ENCODE results near the gene SULF2.

The SULF2 gene

DNA sequence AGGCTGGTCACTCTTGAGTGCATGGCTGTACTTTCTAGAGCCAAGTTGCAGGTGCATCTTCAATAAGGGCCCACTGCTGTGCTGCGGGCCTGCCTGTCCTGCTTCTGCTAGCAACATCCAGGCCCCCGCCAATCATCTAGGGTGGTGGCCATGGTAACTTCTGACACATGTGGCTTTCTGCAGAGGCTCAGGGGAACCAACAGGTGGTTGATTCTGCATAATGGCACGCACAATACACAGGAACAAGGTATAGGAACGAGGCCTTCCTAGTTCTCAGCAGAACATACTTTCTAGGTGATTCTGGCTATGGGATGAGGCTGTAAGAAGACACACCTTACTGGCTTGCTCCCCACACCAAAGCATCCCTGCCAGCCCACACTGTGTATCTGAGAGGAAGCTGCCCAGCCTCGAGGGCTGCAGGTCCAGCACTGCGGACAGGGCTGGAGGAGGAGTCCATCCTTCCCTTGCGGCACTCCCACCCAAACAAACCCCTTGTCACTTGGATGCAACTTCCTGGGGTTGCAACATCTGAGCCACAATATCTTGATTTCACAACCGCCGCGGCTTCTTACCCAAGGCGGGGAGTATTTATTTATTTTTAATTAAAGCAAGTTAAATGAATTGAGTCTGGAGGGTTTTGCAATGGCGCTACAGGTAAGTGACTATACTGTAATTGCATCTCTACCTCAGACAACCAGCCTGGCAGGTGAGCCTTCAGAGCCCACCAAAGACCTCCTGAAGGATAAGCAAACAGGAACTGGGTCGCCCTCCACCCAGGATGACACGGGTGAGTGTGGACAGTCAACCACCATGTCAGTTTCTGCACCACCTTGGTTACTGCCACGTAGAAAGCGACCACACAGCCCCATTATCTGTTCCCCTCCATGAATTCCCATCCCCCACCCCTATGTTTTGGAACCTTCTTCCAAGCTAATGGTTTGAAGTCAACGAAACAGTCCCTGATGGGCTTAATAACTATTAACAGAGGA, 49.6 kb downstream of the SULF2 start:
- TF ChIP-seq FOXM1 (IDR thresholded peaks at IDR 0.05; ENCODE audit: borderline replicate concordance) (no peak), HDGF (IDR thresholded peaks at IDR 0.05; ENCODE audit: borderline replicate concordance) (no peak), CTBP1 (IDR thresholded peaks at IDR 0.05; ENCODE audit: borderline replicate concordance) (no peak), ELF4 (IDR thresholded peaks at IDR 0.05) (no peak), SP1 (IDR thresholded peaks at IDR 0.05) (no peak), TARDBP (IDR thresholded peaks at IDR 0.05) (no peak), ZNF384 (IDR thresholded peaks at IDR 0.05) (no peak), NFRKB (IDR thresholded peaks at IDR 0.05) (no peak), SUZ12 (IDR thresholded peaks at IDR 0.05) (no peak), L3MBTL2 (conservative IDR thresholded peaks at IDR 0.05) (no peak)
- TF ChIP-seq, protein P1, sequence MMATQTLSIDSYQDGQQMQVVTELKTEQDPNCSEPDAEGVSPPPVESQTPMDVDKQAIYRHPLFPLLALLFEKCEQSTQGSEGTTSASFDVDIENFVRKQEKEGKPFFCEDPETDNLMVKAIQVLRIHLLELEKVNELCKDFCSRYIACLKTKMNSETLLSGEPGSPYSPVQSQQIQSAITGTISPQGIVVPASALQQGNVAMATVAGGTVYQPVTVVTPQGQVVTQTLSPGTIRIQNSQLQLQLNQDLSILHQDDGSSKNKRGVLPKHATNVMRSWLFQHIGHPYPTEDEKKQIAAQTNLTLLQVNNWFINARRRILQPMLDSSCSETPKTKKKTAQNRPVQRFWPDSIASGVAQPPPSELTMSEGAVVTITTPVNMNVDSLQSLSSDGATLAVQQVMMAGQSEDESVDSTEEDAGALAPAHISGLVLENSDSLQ (IDR thresholded peaks at IDR 0.05) = no peak
- no peak for DNase-seq (ENCODE audit: extremely low spot score)
- ChIA-PET POLR2A (no interaction called here), CTCF (no interaction called here)

DNA sequence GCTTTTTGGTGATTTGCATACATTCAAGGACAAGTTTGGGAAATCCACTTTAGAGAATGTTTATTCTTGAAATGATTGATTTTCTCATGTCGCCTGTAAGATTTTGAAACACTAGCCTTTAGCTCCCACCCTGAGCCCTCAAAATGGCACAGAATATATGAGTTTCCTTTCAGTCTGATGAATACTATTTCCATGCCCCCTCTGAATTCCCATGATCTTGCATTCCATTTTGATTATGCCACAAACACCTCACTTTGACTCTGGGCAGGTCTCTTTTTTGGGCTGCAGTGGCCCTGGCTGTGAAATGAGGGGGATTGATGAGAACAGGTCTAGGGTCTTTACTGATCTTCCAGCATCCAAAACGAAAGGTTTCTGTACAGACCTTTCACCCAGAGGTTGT, 50.4 kb downstream of the SULF2 start:
- ChIA-PET CTCF (no interaction called here), POLR2A (no interaction called here)
- no peak for DNase-seq (ENCODE audit: extremely low spot score)
- no peak for TF ChIP-seq TARDBP (IDR thresholded peaks at IDR 0.05)
- no peak for TF ChIP-seq BHLHE40 (IDR thresholded peaks at IDR 0.05; ENCODE audit: borderline replicate concordance)
- TF ChIP-seq, protein P1 (IDR thresholded peaks at IDR 0.05) = no peak
- TF ChIP-seq FOXM1 (IDR thresholded peaks at IDR 0.05; ENCODE audit: borderline replicate concordance) = no peak
- no peak for TF ChIP-seq SP1 (IDR thresholded peaks at IDR 0.05)
- no peak for TF ChIP-seq CTBP1 (IDR thresholded peaks at IDR 0.05; ENCODE audit: borderline replicate concordance)
- no peak for TF ChIP-seq FOXA1 (IDR thresholded peaks at IDR 0.05)
- TF ChIP-seq FOXK2 (IDR thresholded peaks at IDR 0.05) = no peak
- TF ChIP-seq ZNF384 (IDR thresholded peaks at IDR 0.05) = no peak
- TF ChIP-seq ELF4 (IDR thresholded peaks at IDR 0.05) = no peak
- TF ChIP-seq ARNT (IDR thresholded peaks at IDR 0.05) = no peak
- no peak for TF ChIP-seq HDGF (IDR thresholded peaks at IDR 0.05; ENCODE audit: borderline replicate concordance)
- no peak for TF ChIP-seq NFRKB (IDR thresholded peaks at IDR 0.05)
- TF ChIP-seq SUZ12 (IDR thresholded peaks at IDR 0.05) = no peak
- TF ChIP-seq LEF1 (IDR thresholded peaks at IDR 0.05; ENCODE audit: borderline replicate concordance) = no peak
- no peak for TF ChIP-seq L3MBTL2 (conservative IDR thresholded peaks at IDR 0.05)

DNA sequence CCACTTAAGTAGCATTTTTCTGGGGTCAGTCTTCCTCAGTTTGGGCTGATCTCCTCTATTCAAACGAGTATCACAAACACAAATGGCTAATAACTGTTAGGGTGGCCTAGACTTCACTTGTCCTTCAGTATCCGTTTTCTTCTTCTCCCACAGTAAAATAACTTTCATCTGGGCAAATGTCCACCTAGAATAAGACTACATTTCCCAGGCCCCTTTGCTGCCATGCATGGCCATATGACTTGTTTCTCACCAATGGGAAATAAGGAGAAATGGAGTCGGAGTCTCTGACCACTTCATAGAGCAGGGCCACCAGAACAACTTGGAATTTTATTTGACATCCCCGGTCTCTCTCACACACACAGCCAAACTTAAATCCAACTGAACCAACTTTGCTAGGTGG, 51.4 kb downstream of the SULF2 start:
- ChIA-PET CTCF (no interaction called here), POLR2A (no interaction called here)
- no peak for DNase-seq (ENCODE audit: extremely low spot score)
- TF ChIP-seq SP1 (IDR thresholded peaks at IDR 0.05) (no peak), SUZ12 (IDR thresholded peaks at IDR 0.05) (no peak), FOXA1 (IDR thresholded peaks at IDR 0.05) (no peak), ZNF384 (IDR thresholded peaks at IDR 0.05) (no peak), ELF4 (IDR thresholded peaks at IDR 0.05) (no peak), FOXK2 (IDR thresholded peaks at IDR 0.05) (no peak), NFRKB (IDR thresholded peaks at IDR 0.05) (no peak), ARNT (IDR thresholded peaks at IDR 0.05) (no peak), FOXM1 (IDR thresholded peaks at IDR 0.05; ENCODE audit: borderline replicate concordance) (no peak), TARDBP (IDR thresholded peaks at IDR 0.05) (no peak), CTBP1 (IDR thresholded peaks at IDR 0.05; ENCODE audit: borderline replicate concordance) (no peak), HDGF (IDR thresholded peaks at IDR 0.05; ENCODE audit: borderline replicate concordance) (no peak), BHLHE40 (IDR thresholded peaks at IDR 0.05; ENCODE audit: borderline replicate concordance) (no peak), L3MBTL2 (conservative IDR thresholded peaks at IDR 0.05) (no peak), LEF1 (IDR thresholded peaks at IDR 0.05; ENCODE audit: borderline replicate concordance) (no peak)
- TF ChIP-seq, protein P1 (IDR thresholded peaks at IDR 0.05) = no peak

DNA sequence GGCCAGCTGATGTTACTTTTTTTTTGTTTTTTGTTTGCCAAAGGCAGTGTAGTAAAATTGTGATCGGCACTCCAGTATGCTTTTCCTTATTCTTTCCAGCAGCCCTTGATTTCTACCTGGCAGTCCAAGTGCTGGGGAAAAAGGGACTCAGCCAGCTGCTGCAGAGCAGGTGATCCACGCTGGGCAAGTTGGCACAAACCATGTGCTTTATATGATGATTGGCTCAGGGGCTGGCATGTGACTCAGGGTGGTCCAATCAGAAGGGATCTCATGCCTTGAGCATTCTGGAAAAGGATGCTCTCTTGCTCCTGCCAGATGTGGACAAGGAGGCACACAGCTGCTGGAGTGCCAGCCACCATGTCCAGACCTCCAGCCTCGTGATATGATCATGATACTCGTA, 54.5 kb downstream of the SULF2 start:
- ChIA-PET CTCF (no interaction called here), POLR2A (no interaction called here)
- TF ChIP-seq ELF4 (IDR thresholded peaks at IDR 0.05) = no peak
- TF ChIP-seq FOXA1 (IDR thresholded peaks at IDR 0.05) = no peak
- TF ChIP-seq BHLHE40 (IDR thresholded peaks at IDR 0.05; ENCODE audit: borderline replicate concordance) = no peak
- TF ChIP-seq L3MBTL2 (conservative IDR thresholded peaks at IDR 0.05) = no peak
- TF ChIP-seq, protein P1 (IDR thresholded peaks at IDR 0.05) = no peak
- TF ChIP-seq NFRKB (IDR thresholded peaks at IDR 0.05) = no peak
- no peak for TF ChIP-seq SP1 (IDR thresholded peaks at IDR 0.05)
- TF ChIP-seq HDGF (IDR thresholded peaks at IDR 0.05; ENCODE audit: borderline replicate concordance) = no peak
- no peak for TF ChIP-seq CTBP1 (IDR thresholded peaks at IDR 0.05; ENCODE audit: borderline replicate concordance)
- DNase-seq (ENCODE audit: extremely low spot score) = no peak

DNA sequence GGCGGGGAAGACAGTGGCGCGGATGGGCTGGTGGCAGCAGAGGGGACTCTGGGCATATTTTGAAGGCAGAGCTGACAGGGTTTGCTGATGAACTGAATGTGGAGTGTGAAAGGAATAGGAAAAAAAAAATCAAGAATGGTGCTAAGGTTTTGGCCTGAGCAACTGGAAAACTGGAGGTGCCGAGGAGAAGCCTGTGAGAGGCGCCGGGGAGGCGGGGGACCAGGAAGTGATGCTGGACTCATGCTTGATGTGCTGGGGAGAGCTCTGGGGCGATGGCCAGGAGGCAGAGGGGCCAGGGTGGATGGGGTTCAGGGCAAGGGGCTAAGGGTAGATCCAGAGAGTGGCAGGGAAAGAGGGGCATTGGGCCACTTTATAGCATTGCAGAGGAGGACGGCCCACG, 55.8 kb downstream of the SULF2 start:
- ChIA-PET CTCF (no interaction called here), POLR2A (no interaction called here)
- no peak for DNase-seq (ENCODE audit: extremely low spot score)
- TF ChIP-seq L3MBTL2 (conservative IDR thresholded peaks at IDR 0.05) (no peak), FOXK2 (IDR thresholded peaks at IDR 0.05) (no peak), CTBP1 (IDR thresholded peaks at IDR 0.05; ENCODE audit: borderline replicate concordance) (no peak), SP1 (IDR thresholded peaks at IDR 0.05) (no peak), ELF4 (IDR thresholded peaks at IDR 0.05) (no peak), ZNF384 (IDR thresholded peaks at IDR 0.05) (no peak)
